Aorta (tissue), 5 donors: Measurements from ENCODE around the gene DUSP28. TPM values are rescaled to one million over a fixed set of nuclear protein-coding genes. Genes with fewer than 3 reads are reported as not detected.

Source experiments
- ATAC-seq: fragments of 200-7000 bp; cut with Tn5 transposase; one replicate; pipeline ENCODE4 v1.9.1; 2022; ENCODE audit warnings: moderate library complexity; ENCODE audit not compliant: low FRiP score
- DNase-seq, 2 donors: peaks; one replicate each; pipeline ENCODE4 v3.0.0-alpha.2; 2020
- H3K27ac ChIP-seq, 2 donors: one replicate each; pipeline ENCODE4 v1.5.1; 2013; ENCODE audit warnings: low read length in 2 of 2, mild to moderate bottlenecking in 2 of 2, moderate library complexity in 2 of 2, control low read depth in 1 of 2, inconsistent platforms in 1 of 2, low read depth in 1 of 2
- H3K27me3 ChIP-seq, 2 donors: one replicate each; pipeline ENCODE4 v1.6.1; 2013; ENCODE audit warnings: control low read depth in 1 of 2, low read length in 1 of 2, mild to moderate bottlenecking in 1 of 2, moderate library complexity in 1 of 2; ENCODE audit not compliant: insufficient read depth in 2 of 2, control insufficient read depth in 1 of 2
- H3K36me3 ChIP-seq, 2 donors: one replicate each; pipeline ENCODE4 v1.6.1; 2013; ENCODE audit warnings: control low read depth in 1 of 2, low read length in 1 of 2, mild to moderate bottlenecking in 1 of 2; ENCODE audit not compliant: insufficient read depth in 2 of 2, control insufficient read depth in 1 of 2
- H3K4me1 ChIP-seq, 2 donors: one replicate each; pipeline ENCODE4 v1.6.1; 2013; ENCODE audit warnings: low read length in 2 of 2, control low read depth in 1 of 2, mild to moderate bottlenecking in 1 of 2, moderate library complexity in 1 of 2; ENCODE audit not compliant: insufficient read depth in 2 of 2, control insufficient read depth in 1 of 2
- H3K4me3 ChIP-seq, 2 donors: one replicate each; pipeline ENCODE4 v1.5.1; 2013; ENCODE audit warnings: low read length in 2 of 2, control low read depth in 1 of 2, mild to moderate bottlenecking in 1 of 2
- H3K9me3 ChIP-seq: one replicate; pipeline ENCODE4 v1.6.1; 2013; ENCODE audit warnings: mild to moderate bottlenecking, low read length; ENCODE audit not compliant: control insufficient read depth
- WGBS, 2 donors: extraction: QIAGEN DNeasy Blood & Tissue Kit; methylation state at CpG; one replicate each; pipeline ENCODE4 v1.1.7; 2013; 5-methylcytosine and 5-hydroxymethylcytosine counted together
- intact Hi-C, 2 donors: fragments of 100-400 bp; cut with DNase I; formaldehyde crosslinking; loops; one replicate each; pipeline versions ENCODE4 v1.14.2 to v1.15.0; 2022
- polyA plus RNA-seq, 2 donors: library from polyadenylated mRNA; stranded (reverse); fragments of 200-250 nt; gene quantifications; one replicate each; pipeline ENCODE4 v1.2.3, GENCODE V29; 2013
- total RNA-seq, 2 donors: library from RNA; stranded (reverse); fragmentation: NEBNext Ultra II Directional; extraction: Animal tissue kit (Norgen Biotek cat#: 25700); gene quantifications; one replicate each; pipeline ENCODE4 v1.2.1, GENCODE V29; 2021
- donor health status: healthy with polysubstance abuse.
- donor health status: Bipolar disorder and iron deficiency.
- donor health status: DM: no; HTN: no; CAD: no.
- donor health status: DM: no; HTN: no; CAD: no.
- donor health status: DM: yes; HTN: yes; CAD: no.

Gene DUSP28
- total and polyA plus RNA-seq, 4 donors = 2.1 to 5.0 (median 3.2) TPM

- DNase-seq = peak in 1 of 2 donors; percentile 51
- no peaks in the 10 kb centered on the region for H3K4me1 ChIP-seq
- H3K9me3 ChIP-seq = no peaks in the 10 kb centered on the region
- 35 to 43% methylated on average over 16 to 17 of the region's 17 CpGs for WGBS, 2 donors
- intact Hi-C loops = no loop called here
- H3K36me3 ChIP-seq = no peaks in the 10 kb centered on the region
- no peak overlapping the region for H3K4me3 ChIP-seq
- no peak for ATAC-seq
- H3K27me3 ChIP-seq = no peaks in the 10 kb centered on the region
- H3K27ac ChIP-seq = no peak overlapping the region
Measured at GRCh38 chr2:240596080-240596460, 35.9 kb downstream of the DUSP28 start.

DNA sequence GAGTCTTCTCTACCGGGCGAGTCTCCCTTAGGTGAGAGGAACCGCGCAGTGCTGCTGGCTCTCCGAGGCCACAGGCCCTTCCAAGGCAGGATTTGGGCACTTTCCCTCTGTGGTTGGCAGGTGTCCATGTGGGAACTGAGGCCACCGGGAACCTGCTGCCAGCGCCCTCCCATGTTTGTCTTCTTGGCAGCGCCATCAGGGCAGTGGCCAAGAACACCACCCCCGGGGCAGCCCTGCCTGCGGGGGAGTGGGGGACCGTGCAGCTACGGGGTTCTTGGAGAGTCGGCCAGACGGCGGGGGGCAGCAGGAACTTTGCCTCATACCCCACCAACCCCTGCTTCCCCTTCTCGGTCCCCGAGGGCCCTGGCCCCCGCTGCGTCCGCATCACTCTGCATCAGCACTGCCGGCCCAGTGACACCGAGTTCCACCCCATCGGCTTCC is 36.4 kb downstream of the DUSP28 start:
- Histone ChIP-seq H3K4me3 (no peak overlapping the region), H3K36me3 (no peaks in the 10 kb centered on the region), H3K4me1 (no peaks in the 10 kb centered on the region), H3K9me3 (no peaks in the 10 kb centered on the region), H3K27me3 (no peaks in the 10 kb centered on the region), H3K27ac (no peak overlapping the region)
- intact Hi-C loops = no loop called here
- DNase-seq (peak; percentile 79 to 90), ATAC-seq (peak; percentile 56)
- 2 to 12% methylated on average over 19 to 23 of the region's 23 CpGs for WGBS, 2 donors

DNA sequence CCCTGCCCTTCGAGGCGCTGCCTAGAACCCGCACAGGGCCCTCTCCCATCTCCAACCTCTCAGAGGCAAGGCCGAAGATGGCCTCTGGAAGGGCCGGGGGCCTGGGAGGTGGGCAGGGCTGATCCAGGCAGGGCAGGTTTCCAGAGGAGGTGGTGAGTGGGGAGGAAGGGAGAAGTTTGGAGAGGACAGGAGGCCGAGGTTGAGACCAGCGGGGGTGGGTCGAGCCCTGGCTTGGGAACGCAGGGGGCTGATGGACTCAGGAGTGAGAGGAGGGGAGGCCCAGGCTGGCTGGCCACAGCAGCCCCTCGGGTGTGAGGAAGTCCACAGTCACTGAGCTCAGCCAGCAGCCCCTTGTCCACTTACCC is 36.9 kb downstream of the DUSP28 start:
- Histone ChIP-seq H3K9me3 (no peaks in the 10 kb centered on the region), H3K36me3 (no peaks in the 10 kb centered on the region), H3K27ac (no peak overlapping the region), H3K4me3 (no peak overlapping the region), H3K4me1 (no peaks in the 10 kb centered on the region), H3K27me3 (no peaks in the 10 kb centered on the region)
- ATAC-seq (peak; percentile 1), DNase-seq (peak; percentile 46 to 64)
- 43 to 54% methylated on average over 10 of the region's 10 CpGs for WGBS, 2 donors
- intact Hi-C loops = no loop called here

- WGBS, 2 donors = 88 to 90% methylated on average over 20 to 22 of the region's 22 CpGs
- no peaks in the 10 kb centered on the region for H3K27me3 ChIP-seq
- intact Hi-C loops = no loop called here
- no peak overlapping the region for H3K4me3 ChIP-seq
- no peaks in the 10 kb centered on the region for H3K4me1 ChIP-seq
- H3K9me3 ChIP-seq = no peaks in the 10 kb centered on the region
- DNase-seq = peak; percentile 41 to 72
- ATAC-seq = no peak
- H3K27ac ChIP-seq = no peak overlapping the region
- no peaks in the 10 kb centered on the region for H3K36me3 ChIP-seq
Measured at GRCh38 chr2:240597419-240598181, 37.4 kb downstream of the DUSP28 start.

- no peaks in the 10 kb centered on the region for H3K27me3 ChIP-seq
- no peaks in the 10 kb centered on the region for H3K9me3 ChIP-seq
- WGBS, 2 donors = 94 to 98% methylated on average over 17 of the region's 17 CpGs
- intact Hi-C loops = no loop called here
- ATAC-seq (no peak), DNase-seq (peak; percentile 45 to 72)
- H3K4me3 ChIP-seq = no peak overlapping the region
- H3K27ac ChIP-seq = no peak overlapping the region
- H3K4me1 ChIP-seq = no peaks in the 10 kb centered on the region
- no peaks in the 10 kb centered on the region for H3K36me3 ChIP-seq
Measured at GRCh38 chr2:240598311-240598911, 38.3 kb downstream of the DUSP28 start.

- DNase-seq (peak in 1 of 2 donors; percentile 59), ATAC-seq (no peak)
- no peak overlapping the region for H3K27ac ChIP-seq
- no peaks in the 10 kb centered on the region for H3K36me3 ChIP-seq
- 95 to 96% methylated on average over 9 to 11 of the region's 11 CpGs for WGBS, 2 donors
- intact Hi-C loops = no loop called here
- no peaks in the 10 kb centered on the region for H3K4me1 ChIP-seq
- H3K27me3 ChIP-seq = no peaks in the 10 kb centered on the region
- no peaks in the 10 kb centered on the region for H3K9me3 ChIP-seq
- no peak overlapping the region for H3K4me3 ChIP-seq
Measured at GRCh38 chr2:240599141-240599583, 39.0 kb downstream of the DUSP28 start.

- DNase-seq (peak; percentile 39 to 55), ATAC-seq (no peak)
- H3K27ac ChIP-seq = no peak overlapping the region
- no peaks in the 10 kb centered on the region for H3K36me3 ChIP-seq
- no peaks in the 10 kb centered on the region for H3K4me1 ChIP-seq
- H3K4me3 ChIP-seq = no peak overlapping the region
- 96 to 98% methylated on average over 16 of the region's 16 CpGs for WGBS, 2 donors
- no peaks in the 10 kb centered on the region for H3K9me3 ChIP-seq
- no peaks in the 10 kb centered on the region for H3K27me3 ChIP-seq
- intact Hi-C loops = no loop called here
Measured at GRCh38 chr2:240600451-240600961, 40.3 kb downstream of the DUSP28 start.

DNA sequence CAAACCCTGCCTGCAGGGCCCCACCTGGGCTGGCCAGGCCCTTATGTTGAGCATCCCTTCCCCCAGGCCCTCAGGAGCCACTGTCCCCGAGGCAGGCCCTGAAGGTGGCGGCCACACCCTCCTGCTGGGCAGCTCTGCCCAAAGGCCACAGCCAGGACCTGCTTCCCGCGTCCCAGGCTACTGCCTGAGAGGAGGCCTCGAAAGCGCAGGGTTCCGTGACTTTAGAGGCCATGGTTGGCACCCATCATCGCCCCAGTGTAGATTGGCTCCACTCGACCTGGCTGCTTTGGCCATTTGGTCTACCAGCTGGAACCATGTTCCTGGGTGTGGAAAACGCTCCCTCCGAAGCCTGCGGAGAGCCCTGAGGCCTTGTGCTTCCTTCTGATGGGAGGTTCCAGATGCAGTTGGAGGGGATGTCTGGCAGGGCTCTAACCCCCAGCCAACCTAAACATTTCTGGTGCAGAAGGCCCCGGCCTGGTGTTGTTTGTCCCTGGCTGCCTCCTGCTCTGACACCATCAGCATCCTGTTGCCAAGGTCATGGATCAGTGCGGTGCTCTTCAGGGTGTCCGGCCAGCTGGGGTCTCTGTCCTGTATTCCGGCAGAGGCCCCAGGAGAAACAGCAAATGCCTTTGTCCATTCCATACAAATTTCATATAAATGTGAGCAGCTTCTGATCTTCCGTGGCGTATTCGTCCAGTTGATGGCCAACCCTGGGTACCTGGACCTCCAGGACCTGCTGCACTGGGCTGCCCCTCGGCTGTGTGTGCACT is 41.1 kb downstream of the DUSP28 start:
- ATAC-seq (no peak), DNase-seq (peak; percentile 41 to 75)
- no peaks in the 10 kb centered on the region for H3K27me3 ChIP-seq
- intact Hi-C loops = no loop called here
- 34 to 36% methylated on average over 20 of the region's 20 CpGs for WGBS, 2 donors
- no peaks in the 10 kb centered on the region for H3K9me3 ChIP-seq
- no peaks in the 10 kb centered on the region for H3K4me1 ChIP-seq
- no peak overlapping the region for H3K4me3 ChIP-seq
- no peak overlapping the region for H3K27ac ChIP-seq
- H3K36me3 ChIP-seq = no peaks in the 10 kb centered on the region
